Measurements from ENCODE around the gene GP2.

Gene GP2

DNA sequence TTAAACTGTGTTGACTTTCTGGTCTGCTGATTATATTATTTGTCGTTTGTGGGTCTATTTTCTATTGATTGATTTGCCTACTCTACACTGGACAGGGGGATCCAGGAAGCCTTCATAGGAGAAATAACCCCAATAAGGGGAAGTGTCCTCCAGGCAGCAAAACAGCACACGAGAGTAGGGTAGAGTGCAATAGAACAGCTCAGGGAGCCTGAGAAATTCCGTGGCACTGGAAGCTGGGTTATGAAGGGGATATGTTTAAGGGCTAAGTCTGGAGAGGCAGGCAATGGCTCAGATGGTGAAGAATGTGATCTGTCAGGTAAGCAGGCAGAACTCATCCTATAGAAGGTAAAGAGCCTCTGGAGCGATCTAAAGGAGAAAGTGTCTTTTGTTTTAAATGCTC, 20.9 kb downstream of the GP2 start:
- TF ChIP-seq, protein P1, sequence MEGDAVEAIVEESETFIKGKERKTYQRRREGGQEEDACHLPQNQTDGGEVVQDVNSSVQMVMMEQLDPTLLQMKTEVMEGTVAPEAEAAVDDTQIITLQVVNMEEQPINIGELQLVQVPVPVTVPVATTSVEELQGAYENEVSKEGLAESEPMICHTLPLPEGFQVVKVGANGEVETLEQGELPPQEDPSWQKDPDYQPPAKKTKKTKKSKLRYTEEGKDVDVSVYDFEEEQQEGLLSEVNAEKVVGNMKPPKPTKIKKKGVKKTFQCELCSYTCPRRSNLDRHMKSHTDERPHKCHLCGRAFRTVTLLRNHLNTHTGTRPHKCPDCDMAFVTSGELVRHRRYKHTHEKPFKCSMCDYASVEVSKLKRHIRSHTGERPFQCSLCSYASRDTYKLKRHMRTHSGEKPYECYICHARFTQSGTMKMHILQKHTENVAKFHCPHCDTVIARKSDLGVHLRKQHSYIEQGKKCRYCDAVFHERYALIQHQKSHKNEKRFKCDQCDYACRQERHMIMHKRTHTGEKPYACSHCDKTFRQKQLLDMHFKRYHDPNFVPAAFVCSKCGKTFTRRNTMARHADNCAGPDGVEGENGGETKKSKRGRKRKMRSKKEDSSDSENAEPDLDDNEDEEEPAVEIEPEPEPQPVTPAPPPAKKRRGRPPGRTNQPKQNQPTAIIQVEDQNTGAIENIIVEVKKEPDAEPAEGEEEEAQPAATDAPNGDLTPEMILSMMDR (IDR thresholded peaks at IDR 0.05; ENCODE audit: insufficient read depth, low read length, missing control alignments) = no peak
- no peak for DNase-seq (ENCODE audit: low read depth, low spot score)
- POLR2A ChIA-PET = no interaction called here
- no peak overlapping the region for H3K4me3 ChIP-seq (ENCODE audit: low read depth, low read length)
- CTCF ChIA-PET = interaction anchor here (1.2 kb wide), 1 partner anchor 399 kb away, joined by 3 read pairs; no protein-coding TSS in a partner anchor

DNA sequence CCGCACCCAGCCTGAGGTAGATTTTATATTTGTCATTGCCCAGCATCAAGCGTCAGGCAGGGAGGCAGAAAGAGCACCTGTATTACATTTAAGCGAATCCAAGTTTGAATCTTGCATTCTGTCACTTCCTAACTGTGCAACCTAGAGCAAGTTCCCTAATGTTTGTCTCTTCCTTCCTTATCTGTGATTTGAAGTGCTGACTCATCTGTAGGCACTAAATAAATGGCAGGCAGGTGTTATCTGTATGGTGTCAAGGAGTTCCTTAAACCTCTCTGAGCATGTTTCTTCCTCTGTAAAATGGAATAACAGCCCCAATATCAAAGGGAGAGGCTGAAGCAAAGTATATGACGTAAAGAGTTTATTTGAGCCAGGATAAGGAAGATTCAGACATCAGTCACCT, 24.3 kb downstream of the GP2 start:
- POLR2A ChIA-PET = no interaction called here
- CTCF ChIA-PET = interaction anchor here (0.7 to 1.2 kb wide), 2 partner anchors 394 to 396 kb away, joined by 3 to 5 read pairs; no protein-coding TSS in a partner anchor
- no peak overlapping the region for H3K4me3 ChIP-seq (ENCODE audit: low read depth, low read length)
- TF ChIP-seq, protein P1 (IDR thresholded peaks at IDR 0.05; ENCODE audit: insufficient read depth, low read length, missing control alignments) = no peak
- DNase-seq (ENCODE audit: low read depth, low spot score) = no peak

DNA sequence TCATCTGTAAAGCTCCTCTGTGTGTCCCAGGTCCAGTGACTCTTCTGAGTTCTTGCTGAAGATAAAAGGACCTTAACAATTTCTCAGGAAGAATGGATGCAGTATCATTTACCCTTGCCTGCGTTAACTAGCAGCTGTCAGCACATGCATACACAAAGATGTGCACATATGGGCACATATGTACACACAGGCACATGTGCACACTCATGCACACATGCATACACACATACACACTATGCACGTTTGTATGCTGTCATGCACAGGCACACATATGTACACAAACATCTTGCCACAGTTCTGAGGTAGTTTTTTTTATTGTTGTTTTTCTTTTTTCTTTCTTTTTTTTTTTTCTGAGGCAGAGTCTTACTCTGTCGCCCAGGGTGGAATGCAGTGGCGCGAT, 24.9 kb downstream of the GP2 start:
- ChIA-PET CTCF (interaction anchor here (5.2 kb wide), 1 partner anchor 395 kb away, joined by 73 read pairs; no protein-coding TSS in a partner anchor), POLR2A (no interaction called here)
- no peak for DNase-seq (ENCODE audit: low read depth, low spot score)
- no peak overlapping the region for H3K4me3 ChIP-seq (ENCODE audit: low read depth, low read length)
- TF ChIP-seq, protein P1 (IDR thresholded peaks at IDR 0.05; ENCODE audit: insufficient read depth, low read length, missing control alignments) = no peak

DNA sequence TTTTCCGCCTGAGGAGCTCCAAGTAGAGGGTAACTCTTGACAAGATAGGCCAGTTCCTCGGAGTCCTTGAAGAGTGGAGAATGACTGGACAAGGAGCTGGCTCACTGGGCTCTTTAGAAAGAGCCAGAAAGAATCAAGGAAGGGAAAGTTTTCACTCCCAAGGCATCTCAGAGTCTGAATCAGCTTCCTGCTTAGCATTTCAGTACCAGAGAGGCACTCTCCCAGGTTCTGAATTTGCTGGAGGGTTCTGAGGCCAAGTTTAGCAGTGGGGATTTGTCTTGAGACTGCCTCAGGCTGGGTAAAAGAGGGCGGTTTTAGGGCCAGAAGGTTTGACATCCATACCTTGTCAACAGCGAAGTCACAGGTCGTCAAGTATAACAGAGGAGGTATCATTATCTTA, 25.5 kb downstream of the GP2 start:
- H3K4me3 ChIP-seq (ENCODE audit: low read depth, low read length) = no peak overlapping the region
- POLR2A ChIA-PET = no interaction called here
- TF ChIP-seq, protein P1 (IDR thresholded peaks at IDR 0.05; ENCODE audit: insufficient read depth, low read length, missing control alignments) = no peak
- CTCF ChIA-PET = interaction anchor here (5.2 kb wide), 1 partner anchor 394 kb away, joined by 73 read pairs; no protein-coding TSS in a partner anchor
- no peak for DNase-seq (ENCODE audit: low read depth, low spot score)

DNA sequence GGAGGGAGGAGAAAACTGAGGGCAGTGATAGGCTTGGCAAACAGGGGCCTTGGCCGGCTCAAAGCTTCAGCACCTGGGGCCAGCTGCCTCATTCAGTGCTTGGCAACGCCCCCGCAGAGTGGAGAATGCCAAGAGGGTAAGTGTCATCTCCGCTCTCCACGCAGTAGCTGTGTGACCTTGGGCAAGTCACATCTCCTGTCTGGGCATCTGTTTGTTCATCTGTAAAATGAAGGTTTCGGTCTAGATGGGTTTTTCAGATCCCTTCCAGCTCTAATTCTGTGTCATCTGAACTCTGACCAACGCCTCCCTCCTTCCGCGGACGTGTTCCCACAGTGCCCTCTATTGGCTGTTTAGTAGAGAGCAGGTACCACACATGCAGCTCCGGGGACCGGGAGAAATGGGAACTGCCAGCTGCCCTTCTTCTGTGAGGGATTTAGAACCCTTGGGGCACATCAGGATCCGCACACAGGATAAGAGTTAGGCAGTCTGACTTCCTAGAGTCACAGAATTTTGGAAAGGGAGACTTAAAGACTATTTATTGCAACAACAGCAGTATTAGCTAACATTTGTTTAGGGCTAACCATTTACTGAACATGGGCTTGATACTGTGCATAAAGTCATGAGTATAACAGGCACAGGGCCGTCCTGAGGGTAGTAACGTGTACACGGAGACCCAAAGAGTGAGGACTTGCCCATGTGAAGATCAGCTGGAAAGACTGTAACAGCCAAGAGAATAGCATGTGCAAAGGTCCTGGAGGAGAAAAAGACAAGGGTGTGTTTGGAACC, 26.8 kb downstream of the GP2 start:
- no peak overlapping the region for H3K4me3 ChIP-seq (ENCODE audit: low read depth, low read length)
- CTCF ChIA-PET = interaction anchor here (1.0 to 5.2 kb wide), 8 partner anchors 8 to 413 kb away, joined by 3 to 73 read pairs (median 4); no protein-coding TSS in a partner anchor
- DNase-seq (ENCODE audit: low read depth, low spot score) = no peak
- POLR2A ChIA-PET = no interaction called here
- TF ChIP-seq, protein P1 (IDR thresholded peaks at IDR 0.05; ENCODE audit: insufficient read depth, low read length, missing control alignments) = peak; percentile 60

DNA sequence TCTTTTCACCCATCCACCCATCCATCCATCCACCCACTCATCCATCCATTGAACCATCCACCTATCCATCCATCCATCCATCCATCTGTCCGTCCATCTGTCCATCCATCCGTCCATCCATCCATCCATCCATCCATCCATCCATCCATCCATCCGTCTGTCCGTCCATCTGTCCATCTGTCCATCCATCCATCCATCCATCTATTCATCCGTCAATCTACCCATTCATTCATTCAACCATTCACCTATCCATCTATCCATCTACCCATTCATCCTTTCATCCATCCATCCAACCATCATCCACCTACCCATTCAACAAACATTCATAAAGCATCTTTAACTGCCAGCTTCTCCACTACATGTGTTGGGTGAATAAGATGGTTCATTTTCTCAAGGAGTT, 28.9 kb downstream of the GP2 start:
- ChIA-PET POLR2A (no interaction called here), CTCF (interaction anchor here (5.2 kb wide), 1 partner anchor 391 kb away, joined by 73 read pairs; no protein-coding TSS in a partner anchor)
- no peak overlapping the region for H3K4me3 ChIP-seq (ENCODE audit: low read depth, low read length)
- TF ChIP-seq, protein P1 (IDR thresholded peaks at IDR 0.05; ENCODE audit: insufficient read depth, low read length, missing control alignments) = no peak
- DNase-seq (ENCODE audit: low read depth, low spot score) = no peak
